GM21367 (cell line): ENCODE results near the gene MED23.
A peak's percentile ranks its signal among the peaks of the same experiment; 100 is the strongest.

Experiments
- ATAC-seq: cut with Tn5 transposase; IDR thresholded peaks from one replicate; pipeline ENCODE4 v1.9.1; 2021; ENCODE audit not compliant: unreplicated experiment

MED23 gene

DNA sequence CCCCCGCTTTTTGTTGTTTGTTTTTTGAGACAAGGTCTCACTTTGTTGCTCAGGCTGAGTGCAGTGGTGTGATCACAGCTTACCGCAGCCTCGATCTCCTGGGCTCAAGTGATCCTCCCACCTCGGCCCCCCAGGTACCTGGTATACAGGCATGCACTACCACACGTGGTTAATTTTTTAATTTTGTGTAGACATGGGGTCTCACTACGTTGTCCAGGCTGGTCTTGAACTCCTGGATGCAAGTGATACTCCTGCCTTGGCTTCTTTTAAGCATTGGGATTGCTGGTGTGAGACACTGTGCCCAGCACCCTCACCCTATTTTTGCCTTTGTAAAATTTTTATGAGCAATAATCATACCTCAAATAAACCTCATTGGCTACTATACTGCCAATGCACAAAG, 14.5 kb upstream of the MED23 start:
- no peak for ATAC-seq

DNA sequence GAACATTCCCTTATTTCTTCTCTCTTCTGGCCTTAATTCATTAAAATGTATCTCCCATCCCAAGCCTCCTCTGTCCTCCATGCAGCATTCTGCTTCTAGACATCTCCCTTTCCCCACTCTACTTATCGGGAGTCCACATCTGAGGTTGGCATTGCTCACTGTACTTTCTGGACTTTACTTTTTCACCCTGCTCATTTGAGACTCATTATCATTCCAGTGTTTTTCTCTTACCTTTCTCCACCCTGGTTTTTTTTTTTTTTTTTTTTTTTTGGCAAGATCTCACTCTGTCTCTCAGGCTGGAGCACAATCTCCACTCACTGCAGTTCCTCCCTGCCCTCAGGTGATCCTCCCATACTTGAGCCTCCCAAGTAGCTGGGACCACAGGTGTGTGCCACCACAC, 13.5 kb upstream of the MED23 start:
- no peak for ATAC-seq

DNA sequence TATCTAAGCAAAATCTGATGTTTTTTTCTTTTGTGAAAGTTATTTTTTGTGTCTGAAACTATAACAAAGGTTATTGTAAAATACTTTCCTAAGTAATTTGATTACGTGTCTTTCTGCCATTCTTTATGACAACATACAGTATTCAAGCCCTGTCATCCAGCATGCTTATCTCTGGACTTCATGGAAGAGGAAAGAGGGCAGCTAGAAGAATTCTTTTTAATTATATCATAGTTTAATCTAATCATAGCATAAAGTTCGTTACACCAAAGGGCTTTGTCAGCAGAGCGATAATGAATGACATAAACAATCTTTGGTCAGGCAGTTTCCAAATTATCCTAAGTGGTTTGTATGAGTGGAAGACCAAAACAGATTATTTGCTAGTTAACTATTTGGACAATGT, 12.5 kb upstream of the MED23 start:
- no peak for ATAC-seq

DNA sequence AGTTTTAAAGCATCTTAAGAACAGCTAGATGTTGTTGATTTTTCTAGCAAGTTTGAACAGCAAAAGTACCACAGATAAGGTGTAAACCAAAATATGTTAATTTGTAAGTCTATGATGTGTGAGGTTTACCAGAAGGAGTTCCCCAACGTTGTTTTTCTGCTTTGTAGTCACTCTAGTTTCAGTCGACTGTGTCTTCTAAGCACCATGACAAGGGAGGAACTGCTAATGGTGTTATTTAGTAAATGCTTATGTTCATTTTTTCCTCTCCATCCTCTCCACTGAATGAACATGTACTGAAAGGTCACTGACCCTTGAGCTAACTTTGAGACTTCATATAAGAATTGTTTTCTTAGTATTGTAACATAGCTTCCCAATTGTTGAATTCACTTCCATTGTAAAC, 12.1 kb upstream of the MED23 start:
- ATAC-seq = peak; percentile 47

DNA sequence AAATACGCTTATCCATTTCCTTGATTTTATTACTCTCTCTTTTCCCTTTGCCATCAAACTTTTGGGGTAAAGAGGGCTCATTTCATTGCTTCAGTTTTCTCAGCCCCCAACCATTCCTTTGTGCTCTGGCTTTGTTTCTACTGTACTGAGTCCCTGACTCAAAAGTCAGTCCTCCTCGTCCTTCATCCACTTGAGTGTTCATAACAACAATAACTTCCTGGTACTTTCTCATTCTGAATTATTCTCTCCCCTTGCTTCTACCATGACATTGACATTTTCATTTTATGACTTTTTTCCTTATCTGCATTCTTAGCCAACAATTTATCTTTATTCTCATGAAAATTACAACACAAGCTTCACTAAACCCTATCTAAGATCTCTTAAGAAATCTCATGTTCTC, 10.0 kb upstream of the MED23 start:
- ATAC-seq = no peak

DNA sequence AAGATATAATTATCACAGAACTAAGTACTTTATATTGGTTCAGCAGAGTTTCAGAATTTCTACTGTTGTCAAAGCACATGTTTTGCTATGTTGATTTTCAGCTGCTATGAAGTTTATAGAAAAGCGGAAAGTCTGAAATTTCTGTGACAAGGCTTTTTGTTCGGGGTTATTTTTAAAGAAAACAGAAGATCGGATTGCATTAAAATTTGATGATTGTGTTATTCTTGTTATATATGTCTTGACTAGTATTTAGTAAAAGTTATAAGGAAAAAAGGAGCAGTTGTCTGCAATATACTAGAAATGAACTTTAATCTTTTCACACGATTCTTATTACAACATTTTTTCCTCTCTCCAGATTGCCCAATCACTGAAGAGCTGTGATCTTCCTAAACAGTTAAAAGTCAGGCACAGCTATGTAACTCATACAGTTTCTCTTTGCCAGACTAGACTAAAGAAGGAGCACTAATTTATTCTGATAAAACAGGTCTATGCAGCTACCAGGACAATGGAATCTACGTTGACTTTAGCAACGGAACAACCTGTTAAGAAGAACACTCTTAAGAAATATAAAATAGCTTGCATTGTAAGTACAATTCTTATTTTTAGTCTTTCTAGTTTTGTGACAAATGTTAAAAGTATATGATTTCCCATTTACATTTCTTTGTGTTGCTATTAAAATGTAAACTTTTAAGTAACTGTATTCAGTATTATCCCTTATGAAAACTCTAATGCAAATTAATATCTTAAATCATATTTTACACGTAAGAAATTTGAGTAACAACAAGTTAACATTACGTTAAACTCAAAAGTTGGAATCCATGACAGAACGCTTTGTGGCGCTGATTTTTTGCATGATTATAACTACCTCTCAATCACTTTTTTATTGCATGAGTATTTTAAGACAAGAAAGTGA, 9.1 kb upstream of the MED23 start, which contains the start of gene ENPP3:
Gene ENPP3 (plus strand): TSS at position 423 of the 913 bp plus-strand sequence. CDS start 83 bp downstream, at position 506.
- no peak for ATAC-seq

DNA sequence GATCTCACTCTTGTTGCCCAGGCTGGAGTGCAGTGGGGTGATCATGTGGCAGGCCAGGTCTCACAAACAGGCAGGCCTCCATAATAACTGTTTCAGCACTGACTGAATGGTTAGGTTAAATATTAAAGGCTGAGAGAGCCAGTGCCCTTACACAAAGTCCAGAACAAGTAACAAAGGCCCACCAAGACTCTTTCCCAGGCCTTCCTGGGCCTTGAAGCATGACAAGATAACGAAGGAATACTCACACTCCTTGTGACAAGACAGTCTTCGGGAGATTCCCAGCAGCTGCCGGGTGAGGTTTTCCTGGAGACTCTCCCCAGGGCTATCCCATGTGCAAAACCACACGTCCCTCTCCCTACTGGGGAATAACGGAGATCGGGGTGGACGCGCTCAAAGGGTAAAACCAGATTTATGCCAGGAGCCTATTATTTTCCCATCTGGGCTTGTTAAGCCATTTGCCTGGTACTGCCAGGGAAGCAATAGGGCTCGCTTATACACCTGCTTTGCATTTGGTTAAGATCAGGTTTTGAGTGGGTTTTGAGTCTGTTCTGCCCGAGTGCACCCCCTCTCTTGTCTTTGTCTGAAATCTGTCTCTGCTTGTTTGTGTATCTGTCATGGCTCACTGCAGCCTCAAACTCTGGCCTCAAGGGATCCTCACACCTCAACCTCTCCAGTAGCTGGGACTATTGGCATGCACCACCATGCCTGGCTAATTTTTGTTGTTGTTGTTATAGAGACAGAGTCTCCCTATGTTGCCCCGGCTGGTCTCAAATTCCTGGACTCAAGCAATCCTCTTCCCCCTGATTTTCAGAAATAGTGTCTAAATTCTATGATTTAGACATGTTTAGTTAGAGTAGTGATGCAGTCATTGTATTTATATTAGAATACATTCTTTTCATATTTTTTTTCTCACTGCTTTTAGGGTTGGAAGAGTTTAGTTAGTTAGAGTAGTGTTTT, 7.6 kb upstream of the MED23 start:
- peak; percentile 87 for ATAC-seq

DNA sequence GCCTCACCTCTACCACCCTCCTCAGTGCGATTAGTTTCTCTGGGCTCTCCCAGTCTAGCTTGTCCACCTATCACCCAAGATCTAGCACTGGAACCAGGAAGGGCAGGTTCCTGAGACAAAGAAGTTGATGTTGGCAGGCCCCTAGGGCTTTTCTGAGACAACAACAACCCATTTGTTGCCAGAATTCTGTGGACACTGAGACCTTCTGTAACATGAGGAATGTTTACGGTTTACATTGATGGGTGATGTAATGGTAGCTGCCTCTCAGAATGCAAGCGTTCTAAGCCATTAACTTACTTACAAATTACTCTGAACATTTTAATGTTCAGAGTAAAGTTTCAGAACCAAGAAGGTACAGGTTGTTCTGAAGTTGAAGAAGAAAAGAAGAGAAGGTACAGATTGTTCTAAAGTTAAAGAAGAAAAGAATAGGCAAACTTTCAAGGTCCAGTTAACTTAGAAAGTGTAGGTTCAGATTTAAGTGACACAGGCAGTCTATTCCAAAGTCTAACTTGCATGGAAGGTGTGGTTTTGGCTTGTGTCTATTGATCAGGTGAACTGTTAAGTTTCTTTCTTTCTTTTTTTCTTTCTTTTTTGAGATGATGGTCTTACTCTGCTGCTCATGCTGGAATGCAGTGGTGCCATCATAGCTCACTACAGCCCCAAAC, 3.7 kb upstream of the MED23 start:
- ATAC-seq = no peak

DNA sequence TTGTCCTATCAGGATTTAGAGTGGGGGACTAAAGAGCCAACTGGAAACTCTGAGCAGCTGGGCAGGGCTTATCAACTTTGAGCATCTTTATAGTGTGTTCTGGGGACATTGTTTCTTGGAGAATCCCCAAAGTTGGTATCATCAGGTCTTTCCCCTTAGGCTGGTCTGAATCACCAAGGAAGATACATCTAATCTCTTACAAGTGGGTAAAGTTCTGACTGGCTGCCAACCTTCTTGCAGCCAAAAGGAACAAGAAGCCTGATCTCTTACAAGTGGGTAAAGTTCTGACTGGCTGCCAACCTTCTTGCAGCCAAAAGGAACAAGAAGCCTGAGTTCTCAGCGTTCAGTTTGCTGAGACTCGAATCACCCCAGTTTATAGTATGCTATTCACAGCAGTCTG, 1.6 kb upstream of the MED23 start:
- ATAC-seq = no peak

DNA sequence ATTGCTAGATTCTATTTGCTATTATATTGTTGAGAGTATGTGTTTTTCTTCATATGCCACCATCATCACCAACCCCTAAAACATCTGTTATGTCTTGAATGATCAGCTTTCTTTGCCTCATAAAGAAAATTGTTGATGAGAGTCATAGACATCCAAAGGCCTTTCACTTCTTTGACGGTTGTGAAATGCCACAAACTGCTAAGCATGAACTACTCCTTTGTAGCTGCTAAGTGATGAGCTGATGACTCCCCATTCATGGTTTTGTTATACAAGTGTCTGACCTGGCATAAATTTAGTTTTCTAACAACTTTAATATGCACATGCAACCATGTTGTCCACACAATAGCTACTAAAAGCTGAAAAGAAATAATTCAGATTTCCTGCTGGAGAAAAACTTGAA, 684 bp upstream of the MED23 start:
- ATAC-seq = no peak

DNA sequence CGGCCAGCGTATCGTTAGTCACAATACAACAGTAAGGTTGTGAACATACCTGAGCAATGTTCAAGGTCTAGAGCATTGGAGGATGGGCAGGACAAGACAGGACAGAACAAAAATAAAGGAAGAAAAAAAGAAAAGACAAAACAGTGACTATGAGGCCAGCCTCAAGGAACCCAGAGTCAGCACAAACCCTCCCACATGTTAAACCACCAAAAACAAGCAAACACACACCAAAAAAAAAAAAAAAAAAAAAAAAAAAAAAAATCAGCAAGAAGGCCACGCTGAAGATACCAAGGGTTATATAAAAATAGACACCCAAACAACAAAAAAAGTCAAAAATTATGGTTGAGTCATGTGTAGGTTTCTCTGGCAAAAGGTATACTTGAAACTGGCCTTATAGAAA, 12.8 kb downstream of the MED23 start:
- ATAC-seq = no peak

DNA sequence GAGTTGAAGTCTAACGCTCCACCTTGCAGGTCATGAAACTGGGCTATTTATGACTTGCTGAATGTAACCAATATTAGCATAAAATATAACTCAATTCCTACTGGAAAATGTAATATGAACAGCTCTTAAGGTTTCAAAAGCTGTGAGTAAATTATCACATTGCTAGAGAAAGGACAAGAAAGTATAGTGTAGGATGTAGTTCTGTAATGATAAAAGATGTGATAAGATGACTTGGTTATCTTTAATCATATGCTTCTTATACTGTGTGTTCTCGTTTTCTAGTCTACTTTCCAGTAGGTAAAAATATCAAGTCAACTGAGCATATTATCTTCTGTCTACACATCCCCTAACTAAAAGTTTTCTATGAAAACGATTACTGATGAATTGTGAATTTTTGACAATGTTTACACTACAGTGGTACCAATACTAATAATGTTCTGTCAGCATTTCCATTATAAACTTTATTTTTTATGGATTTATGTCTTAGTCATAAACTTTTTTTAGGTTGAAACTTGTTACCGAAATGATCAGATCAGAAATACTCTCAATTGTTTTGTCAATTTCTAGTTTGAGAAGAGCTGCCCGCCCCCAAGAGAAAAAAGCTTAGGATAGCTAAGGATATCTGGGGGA, 14.6 kb downstream of the MED23 start:
- no peak for ATAC-seq

DNA sequence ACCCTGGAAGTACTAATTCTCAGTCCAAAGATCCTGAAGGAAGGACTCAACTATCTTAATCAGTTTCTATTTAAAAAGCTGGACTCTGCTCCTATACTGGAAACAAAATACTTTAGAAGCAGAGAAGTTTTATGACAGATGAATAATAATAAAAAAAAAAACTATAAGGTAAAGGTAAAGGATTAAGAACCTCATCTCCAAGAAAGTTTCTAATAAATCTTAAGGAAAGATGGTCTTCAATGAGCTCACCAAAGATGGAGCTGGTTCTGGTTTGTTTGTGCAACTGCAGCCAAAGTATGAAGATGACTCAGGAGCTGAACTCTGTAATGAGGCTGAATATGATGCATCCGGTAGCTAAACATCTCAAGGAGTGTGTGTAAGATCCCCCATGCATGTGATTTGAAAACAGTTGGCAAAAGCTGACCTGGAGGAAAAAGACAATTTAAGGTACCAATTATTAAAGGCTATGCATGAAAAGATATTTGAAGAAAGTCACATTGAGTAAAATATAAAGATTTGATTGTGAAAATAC, 25.2 kb downstream of the MED23 start:
- no peak for ATAC-seq

DNA sequence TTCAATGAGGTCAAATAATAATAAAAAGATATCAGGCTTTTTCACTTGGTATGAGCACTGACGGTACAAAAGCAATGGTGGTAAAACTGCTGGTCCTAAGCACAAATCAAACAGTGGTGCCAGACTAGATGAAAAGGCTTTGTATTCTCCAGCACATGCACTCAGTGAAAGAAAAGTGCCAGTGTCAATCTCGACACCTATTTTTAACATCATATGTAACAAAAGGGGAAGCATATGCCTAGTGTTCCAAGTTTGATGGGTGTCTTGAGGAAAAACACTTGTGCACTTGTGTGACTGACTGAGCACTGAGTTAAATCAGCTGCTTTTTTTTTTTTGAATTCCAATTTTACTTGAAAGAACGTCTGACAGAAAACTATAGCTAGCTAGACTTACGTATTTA, 27.3 kb downstream of the MED23 start:
- no peak for ATAC-seq

DNA sequence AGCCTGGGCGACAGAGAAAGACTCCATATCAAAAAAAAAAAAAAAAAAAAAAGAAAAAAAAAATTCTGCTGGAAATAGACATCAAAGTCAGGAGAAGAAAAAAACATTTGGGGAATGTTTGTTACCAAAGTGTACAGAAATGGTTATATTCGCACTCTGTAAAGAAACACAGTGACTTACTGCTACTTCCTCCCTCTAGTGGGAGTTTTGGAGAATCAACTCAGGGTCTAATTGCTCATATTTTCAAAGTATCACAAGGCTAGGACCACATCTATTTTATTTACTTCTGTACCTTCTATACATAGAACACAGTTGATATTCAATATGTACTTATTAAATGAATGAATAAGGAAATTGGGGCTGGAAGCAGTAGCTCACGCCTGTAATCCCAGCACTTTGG, 30.6 kb downstream of the MED23 start:
- ATAC-seq = no peak

DNA sequence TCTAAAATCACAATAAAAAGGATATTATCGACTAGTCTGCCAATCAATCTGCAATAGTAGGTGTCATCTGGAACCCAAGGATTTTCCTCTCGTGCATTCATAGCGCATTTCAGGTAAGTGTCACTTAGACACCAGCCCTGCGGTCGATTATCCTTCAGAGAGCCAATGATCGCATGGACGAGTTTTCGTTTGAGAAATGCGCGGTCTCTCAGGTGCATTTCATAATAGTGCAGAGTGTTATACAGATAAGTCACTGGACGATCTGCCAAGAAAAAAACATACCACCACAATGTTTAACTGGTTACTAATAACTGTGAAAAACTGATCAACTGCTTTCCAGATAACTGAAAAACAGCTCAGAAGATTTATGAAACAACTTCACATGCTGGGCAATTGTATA, 34.0 kb downstream of the MED23 start:
- ATAC-seq = no peak

DNA sequence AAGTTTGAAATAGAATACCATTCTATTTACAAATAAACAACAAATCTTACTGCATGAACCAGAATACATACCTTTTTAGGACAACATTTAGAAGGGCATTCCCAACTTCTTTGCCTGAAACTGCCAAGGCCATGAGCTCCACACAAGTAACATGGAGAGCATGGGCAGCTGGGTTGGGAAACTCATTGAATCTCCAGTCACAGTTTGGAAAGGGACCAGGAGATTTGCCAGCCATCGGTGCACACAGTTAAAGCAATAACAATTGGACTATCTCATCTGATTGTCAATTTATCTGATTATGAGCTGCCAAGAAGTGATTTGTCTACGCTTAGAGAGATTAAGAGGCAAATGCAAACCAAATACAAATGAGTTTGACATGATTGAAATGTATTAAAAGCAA, 35.1 kb downstream of the MED23 start:
- ATAC-seq = no peak

DNA sequence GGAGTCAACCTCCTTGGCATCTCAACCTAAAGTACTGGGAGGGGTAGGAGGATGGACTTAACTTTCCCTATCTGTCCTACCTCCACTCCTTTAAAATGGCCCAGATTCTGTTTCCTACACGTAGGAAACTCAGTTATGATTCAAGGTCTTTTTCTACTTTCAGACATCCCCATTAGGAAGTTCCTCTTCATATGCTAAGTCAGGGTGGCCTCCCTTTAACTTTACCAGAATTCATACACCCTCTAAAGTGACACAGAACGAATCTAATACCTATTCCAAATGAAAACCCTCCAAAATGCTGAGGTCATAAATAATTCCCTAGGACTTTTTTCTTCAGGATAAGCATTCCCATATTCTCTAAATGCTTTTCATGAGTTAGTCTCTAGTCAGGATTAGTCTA, 39.4 kb downstream of the MED23 start:
- no peak for ATAC-seq

DNA sequence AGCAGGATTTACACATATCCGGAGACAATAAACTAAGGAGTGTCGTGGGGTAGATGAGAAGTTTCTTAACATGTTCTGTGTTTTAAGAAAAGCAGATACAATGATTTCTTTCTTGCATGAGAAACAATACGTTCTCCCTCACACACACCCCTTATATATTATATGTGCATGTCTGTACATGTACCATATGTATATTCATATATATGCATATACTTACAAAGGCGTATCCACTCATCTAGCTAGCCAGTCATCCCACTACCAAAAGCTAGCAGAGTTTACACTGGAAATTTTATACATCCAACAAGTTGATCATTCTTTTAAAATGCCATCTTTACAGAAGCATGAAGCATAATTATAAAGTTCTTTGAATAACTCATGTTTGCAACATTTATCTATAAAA, 40.1 kb downstream of the MED23 start:
- ATAC-seq = no peak

DNA sequence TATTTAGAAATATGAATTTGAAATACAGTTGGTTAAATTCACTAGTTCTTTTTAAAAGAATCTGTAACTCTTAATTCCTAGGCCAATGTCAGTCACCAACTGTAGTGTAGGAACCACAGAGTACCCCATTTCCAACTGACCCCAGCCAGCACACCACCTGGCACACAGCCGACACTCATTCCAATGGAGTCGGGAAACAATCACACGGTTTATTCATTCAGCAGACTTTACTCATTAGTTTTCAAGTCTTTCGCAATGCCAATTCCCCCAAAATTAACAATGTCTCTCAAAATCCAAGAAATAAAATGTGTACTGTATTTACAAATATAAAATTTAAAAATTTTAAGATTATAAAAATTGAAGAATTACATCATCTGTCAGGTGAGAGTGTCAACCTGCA, 41.5 kb downstream of the MED23 start:
- ATAC-seq = no peak

DNA sequence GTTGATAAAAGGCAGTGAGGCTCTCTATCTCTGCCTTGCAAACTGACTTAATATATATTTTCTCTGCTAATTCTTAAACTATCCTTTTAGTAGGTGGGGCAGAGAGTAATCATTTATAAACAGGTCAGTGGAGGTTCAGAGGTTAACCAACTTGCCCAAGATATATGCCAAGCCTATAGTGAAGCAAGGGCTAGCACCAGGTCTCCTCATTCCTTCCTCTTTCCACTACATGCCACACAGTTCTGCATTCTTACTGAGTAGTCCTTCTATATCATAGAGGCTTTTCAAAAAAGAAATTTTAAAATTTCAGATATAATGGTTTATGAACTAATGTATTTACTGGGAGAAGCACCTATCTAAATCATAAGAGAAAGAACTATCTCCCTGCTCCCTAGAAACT, 46.5 kb downstream of the MED23 start:
- ATAC-seq = no peak
